PC-3 (cell line): Measurements from ENCODE around the gene CCT5.

Experiments
- CTCF ChIP-seq: fragments of 300-600 bp; sonication (generic); conservative IDR thresholded peaks from 2 replicates; pipeline ENCODE4 v1.5.1; 2017; ENCODE audit warnings: antibody characterized with exemption, low read depth, mild to moderate bottlenecking, low read length
- EZH2 ChIP-seq: fragments of 300-600 bp; sonication (generic); IDR thresholded peaks from one replicate; pipeline ENCODE4 v1.6.1; 2017; ENCODE audit warnings: antibody characterized with exemption, mild to moderate bottlenecking, low read length; ENCODE audit not compliant: unreplicated experiment

GRCh38 chr5:10311595-10312425 lies 61.7 kb downstream of the CCT5 start:
- TF ChIP-seq CTCF (no peak), EZH2 (no peak)
